ENCODE results near the gene MEGF9. TPM values are rescaled to one million over a fixed set of nuclear protein-coding genes. Genes with fewer than 3 reads are reported as not detected.

Gene MEGF9
- total and polyA plus RNA-seq, 2 donors (not counting 3 experiments of a cell fraction or from before 2014, with no cell fraction given) = 4.0 to 13.0 TPM

DNA sequence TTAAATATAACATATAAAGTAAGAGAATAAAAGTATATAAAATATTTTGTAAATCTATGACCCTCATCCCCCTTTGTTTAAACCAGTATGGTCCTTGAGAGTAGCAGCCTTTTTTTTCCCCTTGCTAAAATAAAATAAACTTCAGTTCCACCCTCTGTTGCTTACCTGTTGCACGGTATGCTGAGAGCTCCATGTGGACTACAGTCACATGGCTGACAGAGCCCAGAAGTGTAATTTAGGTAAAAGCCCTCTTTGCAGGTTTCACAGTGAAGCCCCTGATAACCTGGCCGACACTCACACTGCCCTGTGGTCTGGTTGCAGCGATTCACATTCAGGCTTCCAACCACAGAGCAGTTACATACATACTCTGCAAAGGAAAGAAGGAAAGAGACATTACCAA lies 55.1 kb downstream of the MEGF9 start:
- Histone ChIP-seq H3K4me1 (ENCODE audit: control insufficient read depth, extremely low read depth, insufficient read depth, low read length) (no peaks in the 10 kb centered on the region), H2AFZ (ENCODE audit: low read depth, low read length) (no peak overlapping the region), H3K27me3 (ENCODE audit: control insufficient read depth in 2 of 2, insufficient read depth in 2 of 2, low read length in 2 of 2) (no peaks in the 10 kb centered on the region), H4K20me1 (replicated peaks; ENCODE audit: control insufficient read depth, extremely low read depth, insufficient read depth, low read length) (no peaks in the 10 kb centered on the region), H3K9ac (replicated peaks; ENCODE audit: extremely low read depth, insufficient read depth, low read length) (no peak overlapping the region), H3K27ac (ENCODE audit: insufficient read depth, low read depth, low read length) (no peak overlapping the region), H3K9me1 (replicated peaks; ENCODE audit: control insufficient read depth, extremely low read depth, insufficient read depth, low read length) (peaks cover 3% of the 10 kb centered on the region), H3K9me3 (replicated peaks; ENCODE audit: control insufficient read depth, insufficient read depth, low read length) (no peaks in the 10 kb centered on the region), H3K4me2 (ENCODE audit: insufficient read depth, low read length) (no peak overlapping the region), H3K36me3 (ENCODE audit: control insufficient read depth in 2 of 2, extremely low read depth in 1 of 2, insufficient read depth in 2 of 2, low read length in 2 of 2) (no peaks in the 10 kb centered on the region), H3K4me3 (replicated peaks in 1 of 3; ENCODE audit: insufficient read depth in 1 of 3, low read depth in 1 of 3, low read length in 3 of 3) (no peak overlapping the region), H3K79me2 (ENCODE audit: control insufficient read depth, insufficient read depth, low read length) (no peaks in the 10 kb centered on the region)
- ChIA-PET CTCF (no interaction called here), POLR2A (no interaction called here)
- no peak for DNase-seq (ENCODE audit: low read depth, low spot score)
- no TSS peak for BruUV-seq (replicated peaks)
- dilution Hi-C loops (cut with MboI; ENCODE audit: extremely low pct_ligation_motif_present, low sequenced_read_pairs) (no loop called here), intact Hi-C loops (cut with micrococcal nuclease) (no loop called here)
- no peak for FAIRE-seq
- TF ChIP-seq, protein P1, sequence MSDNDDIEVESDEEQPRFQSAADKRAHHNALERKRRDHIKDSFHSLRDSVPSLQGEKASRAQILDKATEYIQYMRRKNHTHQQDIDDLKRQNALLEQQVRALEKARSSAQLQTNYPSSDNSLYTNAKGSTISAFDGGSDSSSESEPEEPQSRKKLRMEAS (IDR thresholded peaks at IDR 0.05; ENCODE audit: insufficient read depth, insufficient read length) = no peak

DNA sequence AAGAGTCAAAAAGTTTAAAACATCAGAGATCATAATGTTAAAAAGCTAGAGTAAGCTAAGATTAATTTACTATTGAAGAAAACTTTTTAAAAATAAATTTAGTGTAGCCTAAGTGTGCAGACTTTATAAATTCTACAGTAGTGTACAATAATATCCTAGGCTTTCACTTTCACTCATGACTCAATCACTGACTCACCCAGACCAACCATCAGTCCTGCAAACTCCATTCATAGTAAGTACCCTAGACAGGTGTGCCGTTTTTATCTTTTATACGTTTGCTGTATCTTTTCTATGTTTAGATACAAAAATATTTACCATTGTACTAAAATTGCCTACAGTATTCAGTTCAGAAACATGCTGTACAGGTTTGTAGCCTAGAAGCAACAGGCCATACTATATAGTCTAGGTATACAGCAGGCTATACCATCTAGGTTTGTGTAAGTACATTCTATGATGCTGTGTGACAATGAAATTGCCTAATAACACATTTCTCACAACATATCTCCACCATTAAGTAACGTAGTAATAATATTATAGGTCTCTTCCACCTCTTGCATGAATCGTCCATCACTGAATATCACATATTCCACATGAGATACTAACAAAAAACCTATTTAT lies 59.2 kb downstream of the MEGF9 start:
- FAIRE-seq (no peak), DNase-seq (ENCODE audit: low read depth, low spot score) (no peak)

More for the DNA sequence above, 59.2 kb downstream of the MEGF9 start:
- H4K20me1 ChIP-seq (replicated peaks; ENCODE audit: control insufficient read depth, extremely low read depth, insufficient read depth, low read length) = no peaks in the 10 kb centered on the region
- H3K27me3 ChIP-seq (ENCODE audit: control insufficient read depth in 2 of 2, insufficient read depth in 2 of 2, low read length in 2 of 2) = no peaks in the 10 kb centered on the region
- dilution Hi-C loops (cut with MboI; ENCODE audit: extremely low pct_ligation_motif_present, low sequenced_read_pairs) (no loop called here), intact Hi-C loops (cut with micrococcal nuclease) (no loop called here)
- no peaks in the 10 kb centered on the region for H3K9me3 ChIP-seq (replicated peaks; ENCODE audit: control insufficient read depth, insufficient read depth, low read length)
- H3K4me3 ChIP-seq (replicated peaks in 1 of 3; ENCODE audit: insufficient read depth in 1 of 3, low read depth in 1 of 3, low read length in 3 of 3) = no peak overlapping the region
- no peaks in the 10 kb centered on the region for H3K4me1 ChIP-seq (ENCODE audit: control insufficient read depth, extremely low read depth, insufficient read depth, low read length)
- no peak overlapping the region for H3K27ac ChIP-seq (ENCODE audit: insufficient read depth, low read depth, low read length)
- POLR2A ChIA-PET = interaction anchor here (0.6 kb wide), 1 partner anchor 52 kb away, joined by 3 read pairs; no protein-coding TSS in a partner anchor
- no peaks in the 10 kb centered on the region for H3K36me3 ChIP-seq (ENCODE audit: control insufficient read depth in 2 of 2, extremely low read depth in 1 of 2, insufficient read depth in 2 of 2, low read length in 2 of 2)
- H3K4me2 ChIP-seq (ENCODE audit: insufficient read depth, low read length) = no peak overlapping the region
- no peak overlapping the region for H3K9ac ChIP-seq (replicated peaks; ENCODE audit: extremely low read depth, insufficient read depth, low read length)
- no peak overlapping the region for H2AFZ ChIP-seq (ENCODE audit: low read depth, low read length)
- no TSS peak for BruUV-seq (replicated peaks)
- H3K79me2 ChIP-seq (ENCODE audit: control insufficient read depth, insufficient read depth, low read length) = no peaks in the 10 kb centered on the region
- TF ChIP-seq FOS (IDR thresholded peaks at IDR 0.05; ENCODE audit: borderline replicate concordance, insufficient read depth, low read length) (peak; percentile 67), JUN (IDR thresholded peaks at IDR 0.05; ENCODE audit: borderline replicate concordance, insufficient read depth, insufficient read length, low read depth) (peak; percentile 16), GATA2 (IDR thresholded peaks at IDR 0.05; ENCODE audit: insufficient read depth, insufficient read length, low read depth, low read length) (no peak)
- CTCF ChIA-PET = no interaction called here
- no peaks in the 10 kb centered on the region for H3K9me1 ChIP-seq (replicated peaks; ENCODE audit: control insufficient read depth, extremely low read depth, insufficient read depth, low read length)
